Inferior parietal cortex (tissue), 1 donor: ENCODE results near the gene CARD19.

Source experiments
- DNase-seq: peaks from one replicate; pipeline ENCODE4 v3.0.0-alpha.2; 2016; ENCODE audit errors: extremely low spot score

Gene CARD19

GRCh38 chr9:93155716-93156474 lies 59.9 kb downstream of the CARD19 start:
- DNase-seq, result peak; percentile 68

DNA sequence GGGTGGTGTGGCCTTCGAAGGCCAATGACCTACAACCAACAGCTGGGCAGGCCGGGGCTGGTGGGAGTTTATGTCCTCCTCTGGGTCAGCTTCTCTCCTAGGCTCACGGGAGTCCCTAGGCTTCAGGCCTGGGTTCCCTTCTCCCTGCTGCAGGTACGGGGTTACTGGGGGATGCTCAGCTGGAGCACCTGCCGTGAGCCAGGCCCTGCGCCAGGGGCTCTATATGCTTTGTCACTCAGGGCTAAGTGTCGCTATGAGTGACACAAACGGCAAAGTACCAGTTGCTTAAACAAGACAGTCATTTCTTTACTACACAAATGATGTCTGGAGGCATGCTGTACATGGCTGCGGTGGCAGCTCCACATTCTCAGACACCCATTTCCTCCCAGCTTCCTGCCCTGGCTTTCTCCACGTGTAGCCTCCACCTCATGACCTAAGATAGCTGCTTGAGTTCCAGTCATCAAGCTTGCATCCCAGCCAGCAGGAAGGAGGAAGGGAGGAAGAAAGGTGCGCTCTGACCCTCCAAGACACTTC lies 60.5 kb downstream of the CARD19 start:
- no peak for DNase-seq

DNA sequence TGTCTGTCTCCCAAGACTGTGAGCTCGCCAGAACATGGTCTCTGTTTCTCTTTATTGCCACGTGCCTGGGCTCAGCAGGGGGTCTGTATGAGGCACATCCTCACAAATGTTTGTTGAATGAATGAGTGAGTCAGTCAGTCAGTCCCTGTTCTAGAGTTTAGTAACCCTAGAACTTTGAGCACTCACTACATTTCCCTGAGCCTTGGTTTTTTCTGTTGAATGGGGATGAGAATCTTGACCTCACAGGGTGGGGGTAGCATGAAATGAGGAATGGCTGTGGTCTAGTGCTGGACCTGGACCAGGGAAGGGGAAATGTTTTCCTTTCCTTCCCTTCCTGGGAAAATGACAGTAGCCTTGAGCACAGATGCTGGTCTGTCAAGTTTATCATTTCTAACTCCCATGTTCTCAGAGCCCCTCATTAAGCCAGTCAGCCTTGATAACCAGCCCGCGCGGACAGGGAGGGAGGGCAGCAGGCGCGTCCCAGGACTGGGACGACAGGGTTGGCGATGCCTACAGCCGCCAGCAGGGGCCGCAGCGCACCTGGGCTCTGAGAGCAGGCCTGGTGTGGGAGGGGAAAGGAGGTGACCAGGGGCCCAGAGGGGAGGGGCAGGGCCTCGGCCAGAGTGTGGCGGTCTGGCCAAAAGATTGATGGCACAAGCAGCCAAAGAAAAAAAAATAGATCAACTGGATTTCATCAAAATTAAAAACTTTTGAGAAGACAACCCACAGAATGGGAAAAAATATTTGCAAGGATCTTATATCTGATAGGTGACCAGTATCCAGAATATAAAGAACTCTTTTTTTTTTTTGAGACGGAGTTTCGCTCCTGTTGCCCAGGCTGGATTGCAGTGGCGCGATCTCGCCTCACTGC lies 63.8 kb downstream of the CARD19 start:
- peak; percentile 81 for DNase-seq

GRCh38 chr9:93161786-93162562 lies 66.0 kb downstream of the CARD19 start:
- no peak for DNase-seq
